ENCODE results near the gene PTPRD.
A peak's percentile ranks its signal among the peaks of the same experiment; 100 is the strongest.

The PTPRD gene

DNA sequence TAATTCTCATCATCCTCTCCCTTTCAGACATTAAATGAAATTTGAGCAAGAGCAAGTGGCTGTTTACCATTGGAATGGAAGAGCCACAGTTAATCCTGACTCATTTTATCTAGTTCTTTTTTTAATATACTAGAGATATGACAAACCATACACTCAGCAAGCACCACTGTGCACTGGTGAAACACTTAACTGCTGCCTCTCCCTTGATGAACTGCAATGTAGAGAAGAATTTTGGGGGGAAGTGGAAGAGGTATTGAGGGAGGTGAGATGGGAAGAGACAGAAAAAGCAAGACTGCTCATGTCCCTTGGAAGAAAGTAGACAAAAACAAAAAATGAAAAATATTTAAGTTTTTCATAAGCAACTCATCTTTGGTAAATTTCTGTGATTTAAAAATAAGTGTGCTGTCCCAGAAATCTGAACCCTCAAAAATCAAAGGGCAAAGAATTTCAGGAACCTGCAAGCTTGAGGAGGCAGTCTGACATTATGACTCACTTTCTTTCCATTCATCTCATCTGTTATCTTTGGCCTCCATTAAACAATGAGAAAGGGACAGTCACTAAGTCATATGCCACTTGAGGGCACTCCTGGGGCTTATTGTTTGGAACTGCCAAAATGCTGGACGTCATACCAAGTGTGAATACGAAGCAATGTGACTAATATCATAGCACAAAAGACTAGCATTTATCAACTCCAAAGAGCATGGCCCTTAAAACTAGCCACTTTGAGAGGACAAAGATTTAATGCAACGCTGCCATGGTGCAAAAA, 2246.5 kb downstream of the PTPRD start:
- Mint-ChIP-seq H3K36me3 (ENCODE audit: low read depth) (no peaks in the 10 kb centered on the region), H3K27ac (peak overlapping the region; percentile 71), H3K4me1 (peaks cover 20% of the 10 kb centered on the region), H3K9me3 (no peaks in the 10 kb centered on the region), H3K27me3 (no peaks in the 10 kb centered on the region), H3K4me3 (no peak overlapping the region)
- peak; percentile 66 for ATAC-seq
- no peak for DNase-seq

DNA sequence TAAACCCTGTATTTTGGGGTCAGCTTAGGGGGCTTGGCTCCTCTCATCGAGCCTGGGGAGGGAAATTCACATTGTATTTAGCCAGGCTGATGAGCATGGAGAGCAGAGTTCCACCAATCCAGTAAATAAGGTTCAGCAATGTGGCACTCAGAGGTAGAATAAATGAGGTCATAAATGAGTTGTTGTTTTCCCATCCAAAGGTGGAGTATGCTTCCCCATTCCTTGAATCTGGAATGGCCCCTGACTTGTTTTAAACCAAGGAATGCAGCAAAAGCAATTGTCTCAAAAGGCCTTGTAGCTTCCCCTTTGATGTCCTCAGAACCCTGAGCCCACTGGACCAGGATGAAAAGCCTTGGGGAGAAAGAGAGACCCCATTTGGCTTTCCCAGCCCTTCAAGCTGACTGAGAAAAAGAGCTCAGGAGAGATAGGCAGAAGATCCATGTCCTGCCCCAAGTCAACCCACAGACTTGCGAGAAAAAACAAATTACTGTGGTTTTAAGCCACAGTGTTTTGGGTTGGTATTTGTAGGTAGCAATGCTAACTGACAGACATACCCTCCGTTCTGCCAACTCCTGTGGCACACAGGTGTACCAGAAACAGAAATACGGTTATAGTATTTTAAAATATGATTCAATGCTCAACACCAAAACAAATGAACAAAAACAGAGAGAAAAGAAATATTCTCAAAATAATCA, 2247.2 kb downstream of the PTPRD start:
- H3K27me3 Mint-ChIP-seq = no peaks in the 10 kb centered on the region
- no peaks in the 10 kb centered on the region for H3K36me3 Mint-ChIP-seq (ENCODE audit: low read depth)
- H3K27ac Mint-ChIP-seq = peak overlapping the region; percentile 71
- no peaks in the 10 kb centered on the region for H3K9me3 Mint-ChIP-seq
- ATAC-seq = no peak
- no peak overlapping the region for H3K4me3 Mint-ChIP-seq
- peaks cover 20% of the 10 kb centered on the region for H3K4me1 Mint-ChIP-seq
- no peak for DNase-seq

DNA sequence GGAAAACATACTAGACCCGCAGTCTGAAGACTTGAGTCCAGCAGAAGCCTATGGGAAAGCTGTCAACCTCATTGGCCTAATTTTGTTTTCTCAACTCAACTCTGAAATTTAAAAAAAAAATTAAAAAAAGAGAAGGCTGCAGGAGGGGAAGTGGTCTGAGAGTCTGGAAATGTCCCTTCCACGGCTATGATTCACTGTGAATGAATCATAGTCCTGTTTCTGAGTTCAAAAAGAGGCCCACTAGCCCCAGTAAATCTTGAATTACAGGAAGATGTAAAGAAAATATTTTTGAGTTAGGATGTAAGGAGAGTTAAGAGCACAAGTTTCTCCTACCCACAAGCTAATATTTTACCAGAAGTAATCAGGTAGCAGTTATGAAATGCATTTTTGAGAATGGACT, 2247.8 kb downstream of the PTPRD start:
- Mint-ChIP-seq H3K9me3 (no peaks in the 10 kb centered on the region), H3K36me3 (ENCODE audit: low read depth) (no peaks in the 10 kb centered on the region), H3K4me3 (no peak overlapping the region), H3K4me1 (peaks cover 20% of the 10 kb centered on the region), H3K27me3 (no peaks in the 10 kb centered on the region), H3K27ac (no peak overlapping the region)
- DNase-seq = no peak
- peak; percentile 57 for ATAC-seq

DNA sequence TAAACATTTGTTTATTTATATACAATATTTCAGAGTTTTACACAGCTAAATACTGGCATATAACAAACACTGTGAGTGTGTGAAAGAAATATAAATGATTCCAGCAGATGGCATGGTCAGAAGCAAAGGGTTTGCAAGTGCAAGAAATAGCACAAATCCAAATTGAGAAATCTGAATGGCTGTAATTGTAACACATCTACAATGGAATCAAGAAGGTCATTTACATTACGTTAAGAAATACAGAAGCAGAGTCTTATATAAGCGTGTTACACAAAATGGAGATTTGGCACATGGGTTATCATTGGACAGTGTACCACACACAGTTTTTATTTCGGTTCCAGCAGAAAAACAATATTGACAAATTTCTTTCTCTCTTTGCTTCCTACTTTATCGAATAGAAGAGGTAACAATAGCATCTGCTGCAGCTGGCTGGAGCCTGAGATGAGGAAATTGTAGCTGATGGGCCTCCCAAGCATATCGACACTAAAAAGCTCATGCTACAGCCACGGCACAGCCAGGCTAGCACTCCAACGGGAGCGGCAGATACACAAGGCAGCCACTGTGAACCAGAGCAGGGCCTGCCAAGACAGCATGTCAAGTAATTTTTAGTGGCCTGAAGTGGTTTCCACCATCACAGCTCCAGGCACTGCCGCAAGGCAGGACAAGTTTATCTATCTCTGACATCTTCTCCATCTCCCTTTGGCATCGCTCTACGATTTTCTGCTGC, 2248.6 kb downstream of the PTPRD start:
- H3K9me3 Mint-ChIP-seq = no peaks in the 10 kb centered on the region
- H3K27ac Mint-ChIP-seq = no peak overlapping the region
- no peak for ATAC-seq
- peaks cover 20% of the 10 kb centered on the region for H3K4me1 Mint-ChIP-seq
- no peaks in the 10 kb centered on the region for H3K27me3 Mint-ChIP-seq
- H3K4me3 Mint-ChIP-seq = no peak overlapping the region
- no peaks in the 10 kb centered on the region for H3K36me3 Mint-ChIP-seq (ENCODE audit: low read depth)
- DNase-seq = no peak

DNA sequence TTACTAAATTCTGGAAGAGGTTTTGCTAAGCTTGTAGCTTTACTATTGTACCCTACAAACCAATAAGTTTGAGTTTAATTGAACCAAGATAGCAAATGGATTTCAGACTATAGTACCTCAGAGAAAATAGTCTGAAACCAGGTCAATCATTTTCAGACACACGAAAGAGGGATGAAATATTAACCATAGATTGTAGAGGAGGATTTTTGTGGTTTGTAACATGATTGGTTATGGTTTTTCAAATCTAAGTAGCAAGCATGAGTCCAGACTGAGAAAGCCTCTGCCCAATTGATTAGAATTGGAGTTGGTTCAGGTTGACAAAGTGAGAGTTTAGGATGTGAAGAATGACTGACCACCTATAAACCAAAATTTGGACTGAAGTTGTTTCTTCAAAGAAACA, 2250.6 kb downstream of the PTPRD start:
- no peak overlapping the region for H3K4me3 Mint-ChIP-seq
- no peaks in the 10 kb centered on the region for H3K9me3 Mint-ChIP-seq

DNA sequence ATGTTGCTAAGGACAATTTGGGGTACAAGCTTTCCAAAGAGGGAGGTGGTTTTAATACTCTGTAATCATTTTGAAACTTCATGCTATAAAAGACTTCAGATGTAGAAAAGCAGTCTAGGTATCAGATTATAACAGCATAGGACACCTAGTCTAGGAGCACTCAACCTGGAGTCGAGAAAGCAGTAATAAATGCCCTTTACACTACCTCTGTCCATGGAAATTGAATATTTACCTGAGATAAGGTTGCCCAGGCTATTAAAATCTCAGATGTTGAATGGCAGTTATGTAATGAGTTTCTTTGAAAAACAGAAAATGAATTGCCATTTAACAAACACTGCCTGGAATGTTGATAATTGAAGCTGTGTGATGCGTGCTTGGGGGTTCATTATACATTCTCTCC, 2251.4 kb downstream of the PTPRD start:
- H3K27me3 Mint-ChIP-seq = no peaks in the 10 kb centered on the region
- no peaks in the 10 kb centered on the region for H3K36me3 Mint-ChIP-seq (ENCODE audit: low read depth)
- no peak for ATAC-seq
- H3K4me3 Mint-ChIP-seq = no peak overlapping the region
- DNase-seq = no peak
- no peak overlapping the region for H3K27ac Mint-ChIP-seq
- H3K9me3 Mint-ChIP-seq = no peaks in the 10 kb centered on the region
- H3K4me1 Mint-ChIP-seq = peaks cover 17% of the 10 kb centered on the region

More for the DNA sequence above, 2250.6 kb downstream of the PTPRD start:
- DNase-seq (no peak), ATAC-seq (no peak)
- Mint-ChIP-seq H3K4me1 (peaks cover 20% of the 10 kb centered on the region), H3K36me3 (ENCODE audit: low read depth) (no peaks in the 10 kb centered on the region), H3K27me3 (no peaks in the 10 kb centered on the region), H3K27ac (no peak overlapping the region)

DNA sequence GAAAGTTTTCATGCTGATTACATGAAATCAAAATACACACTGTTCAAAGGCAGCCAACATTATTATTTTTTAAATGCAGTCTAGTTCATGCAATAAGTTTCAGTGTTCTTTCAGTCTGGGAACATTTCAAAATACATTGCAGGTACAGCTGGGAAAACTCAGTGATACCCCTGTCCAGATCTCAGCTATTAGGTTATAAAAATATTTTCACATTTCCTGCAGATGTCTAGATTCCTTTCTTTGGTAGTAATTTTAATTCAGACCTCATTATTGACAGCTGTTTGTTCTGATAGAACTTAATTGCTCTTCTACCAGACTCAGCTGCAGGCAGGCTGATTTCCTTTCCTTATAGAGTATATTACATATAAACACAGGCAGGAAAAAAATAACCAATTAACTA, 2256.4 kb downstream of the PTPRD start:
- ATAC-seq (no peak), DNase-seq (no peak)
- no peaks in the 10 kb centered on the region for H3K9me3 Mint-ChIP-seq
- H3K4me1 Mint-ChIP-seq = no peaks in the 10 kb centered on the region
- H3K4me3 Mint-ChIP-seq = no peak overlapping the region
- H3K36me3 Mint-ChIP-seq (ENCODE audit: low read depth) = no peaks in the 10 kb centered on the region
- H3K27ac Mint-ChIP-seq = no peak overlapping the region
- H3K27me3 Mint-ChIP-seq = no peaks in the 10 kb centered on the region

DNA sequence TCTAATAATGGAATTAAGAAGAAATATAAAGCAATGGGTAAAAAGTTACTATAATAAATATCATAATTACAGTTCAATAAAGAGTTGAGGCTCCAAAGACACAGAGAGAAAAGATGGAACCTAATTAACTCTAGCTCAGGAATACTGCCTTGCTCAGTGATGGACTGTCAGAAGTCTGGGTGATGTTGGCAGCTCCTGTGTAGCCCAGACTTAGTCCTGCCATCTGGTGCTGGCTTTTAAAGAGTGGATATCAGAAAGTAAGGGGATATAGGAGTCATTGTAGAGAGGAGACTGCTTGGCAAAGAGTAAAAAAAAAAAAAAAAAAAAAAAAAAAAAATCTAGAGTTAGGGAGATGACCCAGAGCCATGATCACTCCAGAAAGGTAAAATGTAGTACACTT, 2261.4 kb downstream of the PTPRD start:
- DNase-seq = no peak
- Mint-ChIP-seq H3K4me1 (no peaks in the 10 kb centered on the region), H3K27me3 (no peaks in the 10 kb centered on the region), H3K9me3 (no peaks in the 10 kb centered on the region), H3K27ac (no peak overlapping the region), H3K4me3 (no peak overlapping the region), H3K36me3 (ENCODE audit: low read depth) (no peaks in the 10 kb centered on the region)
- no peak for ATAC-seq

DNA sequence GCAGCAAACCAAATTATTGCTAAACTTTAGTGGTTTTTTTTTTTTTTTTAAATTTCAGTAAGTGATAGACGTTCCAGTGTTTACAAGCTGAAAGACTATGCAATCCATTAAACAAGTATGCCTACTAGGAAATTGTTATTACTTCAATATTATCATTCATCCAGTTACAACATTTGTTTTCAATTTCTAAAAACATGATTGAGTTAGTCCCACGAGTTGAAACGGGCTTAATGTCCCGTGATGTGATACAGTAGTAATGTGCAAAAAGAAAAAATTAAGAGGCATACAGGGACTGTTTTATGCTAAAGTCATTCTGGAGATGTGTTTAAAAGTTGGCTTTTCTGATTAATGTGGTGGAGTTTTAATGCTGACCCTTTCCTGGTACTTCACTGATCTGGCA, 2262.9 kb downstream of the PTPRD start:
- Mint-ChIP-seq H3K9me3 (no peaks in the 10 kb centered on the region), H3K27ac (no peak overlapping the region), H3K36me3 (ENCODE audit: low read depth) (no peaks in the 10 kb centered on the region), H3K4me1 (no peaks in the 10 kb centered on the region), H3K4me3 (no peak overlapping the region), H3K27me3 (no peaks in the 10 kb centered on the region)
- no peak for DNase-seq
- no peak for ATAC-seq

DNA sequence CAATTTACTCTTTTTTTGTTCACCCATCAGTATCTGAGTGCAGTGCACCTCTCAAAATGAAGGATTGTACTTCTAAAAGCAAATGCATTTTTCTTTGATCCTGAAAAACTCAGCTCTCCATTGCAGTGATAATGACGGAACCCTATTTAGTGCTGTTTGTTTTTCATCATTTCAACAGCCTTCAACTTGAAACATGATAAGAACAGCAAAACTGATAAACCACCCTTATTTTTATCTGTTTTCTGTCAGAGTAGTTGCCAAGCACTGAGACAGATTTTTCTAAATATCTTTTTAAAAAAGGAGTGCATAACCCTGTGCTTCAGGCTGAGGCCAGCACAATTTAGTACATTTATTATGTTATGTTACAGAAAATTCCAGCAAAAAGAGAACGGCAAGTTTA, 2263.4 kb downstream of the PTPRD start:
- Mint-ChIP-seq H3K27ac (no peak overlapping the region), H3K36me3 (ENCODE audit: low read depth) (no peaks in the 10 kb centered on the region), H3K4me1 (no peaks in the 10 kb centered on the region), H3K9me3 (no peaks in the 10 kb centered on the region), H3K27me3 (no peaks in the 10 kb centered on the region), H3K4me3 (no peak overlapping the region)
- no peak for DNase-seq
- no peak for ATAC-seq

DNA sequence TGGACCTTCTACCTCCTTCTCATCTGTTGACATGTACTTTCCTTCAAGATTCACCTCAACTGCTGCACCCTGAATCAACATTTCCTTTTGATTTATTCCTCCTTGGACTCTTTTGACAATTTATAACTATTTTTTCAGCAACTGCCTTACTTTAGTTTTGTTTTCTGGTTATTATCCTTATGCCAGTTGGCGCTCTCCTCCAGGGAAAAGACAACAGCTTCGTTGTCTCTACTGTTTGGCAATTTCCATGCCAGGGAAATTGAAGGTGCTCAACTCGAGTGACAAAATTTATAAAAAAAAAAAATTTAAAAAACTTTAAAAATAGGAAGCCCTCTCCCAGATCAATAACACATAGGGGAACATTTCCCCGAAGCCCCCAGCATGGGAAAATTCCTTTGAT, 2264.0 kb downstream of the PTPRD start:
- DNase-seq = no peak
- Mint-ChIP-seq H3K4me1 (no peaks in the 10 kb centered on the region), H3K36me3 (ENCODE audit: low read depth) (no peaks in the 10 kb centered on the region), H3K9me3 (no peaks in the 10 kb centered on the region), H3K27ac (no peak overlapping the region), H3K27me3 (no peaks in the 10 kb centered on the region), H3K4me3 (no peak overlapping the region)
- no peak for ATAC-seq

DNA sequence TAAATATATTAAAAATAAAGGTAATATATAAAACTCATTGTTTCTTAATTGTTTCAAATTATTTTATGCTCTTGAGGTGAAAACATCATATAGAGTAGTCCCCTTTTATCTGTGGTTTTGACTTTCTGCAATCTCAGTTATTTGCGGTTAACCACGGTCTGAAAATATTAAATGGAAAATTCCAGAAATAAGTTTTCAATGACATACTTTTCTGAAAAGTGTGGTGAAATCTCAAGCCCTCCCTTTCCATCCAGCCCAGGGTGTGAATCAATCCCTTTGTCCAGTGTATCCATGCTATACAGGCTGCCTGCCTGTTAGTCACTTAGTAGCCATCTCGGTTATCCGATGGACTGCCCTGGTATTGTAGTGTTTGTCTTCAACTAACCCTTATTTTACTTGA, 2266.5 kb downstream of the PTPRD start:
- no peak for ATAC-seq
- no peaks in the 10 kb centered on the region for H3K4me1 Mint-ChIP-seq
- no peak overlapping the region for H3K4me3 Mint-ChIP-seq
- H3K27ac Mint-ChIP-seq = no peak overlapping the region
- DNase-seq = no peak
- no peaks in the 10 kb centered on the region for H3K9me3 Mint-ChIP-seq
- no peaks in the 10 kb centered on the region for H3K36me3 Mint-ChIP-seq (ENCODE audit: low read depth)
- H3K27me3 Mint-ChIP-seq = no peaks in the 10 kb centered on the region

DNA sequence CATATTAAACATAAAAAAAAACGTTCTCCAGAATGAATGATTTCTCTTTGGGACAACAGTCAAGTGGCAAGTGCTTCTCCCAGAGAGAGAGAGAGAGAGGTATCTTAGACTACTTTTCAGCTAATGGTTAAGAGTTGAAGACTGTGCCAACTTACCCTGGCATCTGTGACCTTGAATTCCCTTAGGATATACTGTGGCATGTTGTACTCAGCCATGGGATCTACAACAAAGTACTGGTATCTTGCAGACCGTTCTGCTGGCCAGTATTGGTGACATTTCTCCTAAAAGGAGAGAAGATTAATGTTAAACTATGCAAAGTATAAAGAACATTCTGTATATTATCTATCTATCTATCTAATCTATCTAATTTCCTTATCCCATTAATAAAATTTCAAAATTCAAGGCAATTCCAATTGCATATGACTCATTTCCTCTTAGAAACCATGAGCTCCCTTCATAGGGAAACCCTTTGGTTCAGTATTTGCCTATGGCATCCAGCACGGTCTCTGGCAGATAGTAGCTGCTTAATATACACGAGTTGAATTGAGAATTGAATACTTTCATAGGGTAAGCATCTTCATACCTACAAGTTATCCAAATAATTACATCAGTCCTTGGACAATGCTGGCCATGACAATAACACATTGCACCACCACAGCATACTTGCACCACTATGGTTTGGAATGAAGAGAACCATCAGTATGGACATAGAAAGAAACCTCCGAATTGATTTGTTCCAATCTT, 2273.9 kb downstream of the PTPRD start:
- H3K27ac Mint-ChIP-seq = no peak overlapping the region
- ATAC-seq (no peak), DNase-seq (no peak)
- no peaks in the 10 kb centered on the region for H3K4me1 Mint-ChIP-seq
- peaks cover 2% of the 10 kb centered on the region for H3K27me3 Mint-ChIP-seq
- H3K4me3 Mint-ChIP-seq = no peak overlapping the region
- no peaks in the 10 kb centered on the region for H3K36me3 Mint-ChIP-seq (ENCODE audit: low read depth)
- no peaks in the 10 kb centered on the region for H3K9me3 Mint-ChIP-seq

DNA sequence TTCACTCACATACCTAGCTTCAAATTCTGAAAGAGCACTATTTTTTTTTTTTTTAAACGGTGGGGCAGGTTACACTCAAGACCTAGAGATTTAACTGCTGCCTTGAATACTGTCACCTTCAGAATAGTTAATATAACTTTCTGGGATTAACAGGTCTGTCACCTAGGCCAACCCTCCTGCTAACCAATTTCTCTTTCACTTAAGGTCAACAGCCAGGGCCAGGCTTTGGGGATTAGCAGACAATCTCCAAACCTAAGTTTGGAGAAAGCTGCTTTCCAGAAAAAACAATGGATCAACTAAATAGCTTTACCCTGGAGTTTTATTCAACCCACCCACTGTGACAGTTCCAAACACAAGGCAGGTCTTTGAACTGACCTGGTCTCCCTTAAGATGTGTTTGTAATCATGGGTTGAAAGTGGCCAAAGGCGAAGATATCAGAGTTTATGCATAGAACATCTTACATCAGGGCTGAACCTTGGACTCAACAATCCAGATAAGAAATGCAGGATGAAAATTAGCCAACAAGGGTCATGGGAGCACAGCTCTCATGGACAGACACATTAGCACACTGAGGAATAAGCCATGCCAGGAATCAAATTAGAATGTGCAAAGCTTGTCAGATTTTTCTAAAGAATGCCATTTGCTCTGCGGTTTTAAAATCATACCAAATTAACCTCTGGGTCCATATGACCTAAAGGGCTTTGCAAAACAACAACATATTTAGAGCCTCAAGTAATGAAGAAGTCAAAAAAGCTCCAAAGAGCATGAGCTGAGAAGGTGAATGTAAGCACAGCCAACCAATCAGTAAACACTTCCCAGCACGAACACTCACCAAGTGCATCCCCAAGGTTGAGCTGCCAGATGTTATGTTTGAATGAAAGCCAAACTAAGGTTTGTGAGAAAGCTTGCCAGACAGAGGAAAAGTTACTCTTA, 2274.7 kb downstream of the PTPRD start:
- Mint-ChIP-seq H3K27me3 (peaks cover 2% of the 10 kb centered on the region), H3K9me3 (no peaks in the 10 kb centered on the region), H3K36me3 (ENCODE audit: low read depth) (no peaks in the 10 kb centered on the region), H3K27ac (no peak overlapping the region), H3K4me1 (no peaks in the 10 kb centered on the region), H3K4me3 (no peak overlapping the region)
- DNase-seq (no peak), ATAC-seq (no peak)

Data from activated naive CD8-positive, alpha-beta T cell treated with anti-CD3 and anti-CD28 coated beads, Interleukin-2, amount 50 U/mL, for 24 hours (primary cell).